Panc1 (cell line): ENCODE results near the gene SORCS1. TPM values are rescaled to one million over a fixed set of nuclear protein-coding genes. Genes with fewer than 3 reads are reported as not detected.

Experiments
- ATAC-seq: fragments of 200-7000 bp; cut with Tn5 transposase; 2 replicates; pipeline ENCODE4 v1.9.1; 2020; ENCODE audit warnings: mild to moderate bottlenecking, moderate library complexity
- BruUV-seq: library from RNA; stranded (reverse); fragments of 400-500 nt; replicated peaks from 2 replicates; lab custom pipeline; 2021; lab: Mats Ljungman, UMichigan
- CTCF ChIA-PET: fragments of 300-600 bp; sonication (Branson Sonifier 250); formaldehyde crosslinking; loops from one replicate; lab custom pipeline; 2022; ENCODE audit warnings: antibody characterized with exemption; lab: Charles Lee
- POLR2A ChIA-PET: fragments of 300-600 bp; sonication (Branson Sonifier 250); formaldehyde crosslinking; loops from one replicate; lab custom pipeline; 2022; ENCODE audit warnings: antibody characterized with exemption; lab: Charles Lee
- DNase-seq: peaks from one replicate; pipeline ENCODE4 v3.0.0-alpha.2; 2010; ENCODE audit warnings: low read depth, low spot score
- H3K27ac ChIP-seq: 2 replicates; pipeline ENCODE4 v1.5.1; 2011; ENCODE audit warnings: mild to moderate bottlenecking, low read length, inconsistent platforms
- H3K27me3 ChIP-seq: fragments of 200-500 bp; sonication (Bioruptor generic); 2 replicates; pipeline ENCODE4 v1.6.0; 2014; ENCODE audit warnings: low read length, inconsistent platforms; ENCODE audit not compliant: control insufficient read depth, insufficient read depth
- H3K36me3 ChIP-seq: fragments of 200-500 bp; sonication (Bioruptor generic); 2 replicates; pipeline ENCODE4 v1.5.1; 2014; ENCODE audit warnings: inconsistent platforms, mild to moderate bottlenecking, low read length, moderate library complexity; ENCODE audit not compliant: control insufficient read depth, insufficient read depth
- H3K4me1 ChIP-seq: 2 replicates; pipeline ENCODE4 v1.5.1; 2011; ENCODE audit warnings: inconsistent platforms, mild to moderate bottlenecking, low read length, moderate library complexity; ENCODE audit not compliant: control insufficient read depth, insufficient read depth
- H3K4me3 ChIP-seq, 2 experiments: 2 replicates each; pipeline ENCODE4 v1.5.1; 2011 to 2012; ENCODE audit warnings: low read depth in 2 of 2, low read length in 2 of 2, mild to moderate bottlenecking in 2 of 2, inconsistent platforms in 1 of 2, moderate library complexity in 1 of 2
- H3K9me3 ChIP-seq: fragments of 200-500 bp; sonication (Bioruptor generic); 2 replicates; pipeline ENCODE4 v1.5.1; 2014; ENCODE audit warnings: low read depth, mild to moderate bottlenecking, inconsistent platforms, low read length, moderate library complexity; ENCODE audit not compliant: control insufficient read depth, insufficient read depth
- CTCF ChIP-seq: fragments of 450-650 bp; IDR thresholded peaks from 2 replicates; pipeline ENCODE4 v1.5.1; 2017; ENCODE audit warnings: mild to moderate bottlenecking
- POLR2AphosphoS5 ChIP-seq: IDR thresholded peaks from 2 replicates; pipeline ENCODE4 v1.6.1; 2012; ENCODE audit warnings: mild to moderate bottlenecking, low read depth, low read length, moderate library complexity
- REST ChIP-seq, 2 experiments: IDR thresholded peaks; 2 replicates each; pipeline ENCODE4 v1.6.1; 2011 to 2012; ENCODE audit warnings: low read depth in 2 of 2, control low read depth in 1 of 2, low read length in 1 of 2, mild to moderate bottlenecking in 1 of 2, moderate library complexity in 1 of 2; ENCODE audit not compliant: insufficient read depth in 1 of 2
- SIN3A ChIP-seq: IDR thresholded peaks from 2 replicates; pipeline ENCODE4 v1.6.1; 2012; ENCODE audit warnings: low read depth, mild to moderate bottlenecking, low read length, moderate library complexity, borderline replicate concordance; ENCODE audit not compliant: insufficient read depth
- TCF7L2 ChIP-seq: IDR thresholded peaks from 2 replicates; pipeline ENCODE4 v1.6.1; 2011; ENCODE audit warnings: mild to moderate bottlenecking, low read depth, low read length, inconsistent platforms
- in situ Hi-C: cut with HindIII; loops from 2 replicates; pipeline ENCODE4 v1.10.0; 2016; ENCODE audit warnings: low sequenced_read_pairs, low pct_unique_long_range_greater_than_20kb
- intact Hi-C: fragments of 100-400 bp; cut with micrococcal nuclease; formaldehyde crosslinking; loops from one replicate; pipeline ENCODE4 v1.10.0; 2022; ENCODE audit not compliant: unreplicated experiment
- total RNA-seq: library from RNA; stranded (reverse); gene quantifications from one replicate; pipeline ENCODE4 v1.2.1, GENCODE V29; 2021; ENCODE audit not compliant: unreplicated experiment

The SORCS1 gene
- total RNA-seq, 1 experiment from 2014 or later, result not detected

- TF ChIP-seq CTCF, result no peak
- no peak for TF ChIP-seq POLR2AphosphoS5
- no peak for TF ChIP-seq TCF7L2
- TF ChIP-seq REST (IDR thresholded peaks at IDR 0.05; ENCODE audit: insufficient read depth in 1 of 2, low read depth in 2 of 2, low read length in 1 of 2), result no peak
- TF ChIP-seq SIN3A, result no peak
- intact Hi-C loops (no loop called here), in situ Hi-C loops (no loop called here)
- no peak for DNase-seq
- H3K36me3 ChIP-seq, result no peaks in the 10 kb centered on the region
- ChIA-PET POLR2A (no interaction called here), CTCF (no interaction called here)
- no peaks in the 10 kb centered on the region for H3K4me1 ChIP-seq
- no peak overlapping the region for H3K4me3 ChIP-seq
- H3K9me3 ChIP-seq, result no peaks in the 10 kb centered on the region
- BruUV-seq, result no TSS peak
- no peaks in the 10 kb centered on the region for H3K27me3 ChIP-seq
- H3K27ac ChIP-seq, result no peak overlapping the region
- no peak for ATAC-seq
Measured at GRCh38 chr10:107043461-107043860, 121.0 kb downstream of the SORCS1 start.

- in situ Hi-C loops (no loop called here), intact Hi-C loops (no loop called here)
- Histone ChIP-seq H3K27ac (no peak overlapping the region), H3K4me3 (no peak overlapping the region), H3K36me3 (no peaks in the 10 kb centered on the region), H3K9me3 (no peaks in the 10 kb centered on the region), H3K27me3 (no peaks in the 10 kb centered on the region), H3K4me1 (no peaks in the 10 kb centered on the region)
- POLR2A ChIA-PET, result no interaction called here
- DNase-seq (no peak), ATAC-seq (no peak)
- CTCF ChIA-PET, result no interaction called here
- TF ChIP-seq POLR2AphosphoS5 (no peak), REST (IDR thresholded peaks at IDR 0.05; ENCODE audit: insufficient read depth in 1 of 2, low read depth in 2 of 2, low read length in 1 of 2) (no peak)
- no TSS peak for BruUV-seq
Measured at GRCh38 chr10:107037192-107038122, 127.0 kb downstream of the SORCS1 start.
